CD4-positive, alpha-beta memory T cell (primary cell): ENCODE data around the gene AKT3. TPM values are rescaled to one million over a fixed set of nuclear protein-coding genes. Genes with fewer than 3 reads are reported as not detected.

Experiments
- CTCF ChIA-PET: fragments of 350-600 bp; sonication (Branson Sonifier 250); formaldehyde crosslinking; loops from one replicate; lab custom pipeline; 2021; ENCODE audit warnings: inconsistent platforms; ENCODE audit not compliant: partially characterized antibody; lab: Charles Lee
- POLR2A ChIA-PET: fragments of 350-600 bp; sonication (Branson Sonifier 250); formaldehyde crosslinking; loops from one replicate; lab custom pipeline; 2021; ENCODE audit not compliant: partially characterized antibody; lab: Charles Lee
- DNase-seq, 5 donors: peaks; one replicate each; pipeline versions ENCODE4 v3.0.0 to v3.0.0-alpha.2; 2020 to 2022; ENCODE audit warnings: mixed read lengths in 1 of 5
- H3K27ac ChIP-seq: one replicate; pipeline ENCODE4 v1.7.0; 2013; ENCODE audit warnings: low read depth, low read length
- H3K27me3 ChIP-seq: 2 replicates; pipeline ENCODE4 v1.7.0; 2013; ENCODE audit warnings: mild to moderate bottlenecking, low read length, moderate library complexity; ENCODE audit not compliant: insufficient read depth
- H3K36me3 ChIP-seq: 2 replicates; pipeline ENCODE4 v1.7.0; 2013; ENCODE audit warnings: mild to moderate bottlenecking, low read length, moderate library complexity; ENCODE audit not compliant: insufficient read depth
- H3K4me1 ChIP-seq: 2 replicates; pipeline ENCODE4 v1.7.0; 2013; ENCODE audit warnings: mild to moderate bottlenecking, low read length, moderate library complexity; ENCODE audit not compliant: insufficient read depth
- H3K4me3 ChIP-seq, 2 donors: one replicate each; pipeline ENCODE4 v1.7.0; 2013; ENCODE audit warnings: low read length in 2 of 2, mild to moderate bottlenecking in 1 of 2
- H3K9me3 ChIP-seq, 2 donors: one replicate each; pipeline ENCODE4 v1.7.0; 2013; ENCODE audit warnings: low read length in 2 of 2, control low read depth in 1 of 2; ENCODE audit not compliant: control insufficient read depth in 1 of 2
- H3K27ac Mint-ChIP-seq, 7 donors: one replicate each; pipeline ENCODE4 v1.8.0; 2020 to 2021; ENCODE audit warnings: mixed read lengths in 7 of 7, mild to moderate bottlenecking in 6 of 7, inconsistent platforms in 3 of 7, moderate library complexity in 3 of 7
- H3K27me3 Mint-ChIP-seq, 2 donors: one replicate each; pipeline ENCODE4 v1.8.0; 2020 to 2021; ENCODE audit warnings: mixed read lengths in 2 of 2
- H3K36me3 Mint-ChIP-seq, 2 donors: one replicate each; pipeline ENCODE4 v1.8.0; 2020 to 2021; ENCODE audit warnings: mixed read lengths in 2 of 2, inconsistent platforms in 1 of 2, mild to moderate bottlenecking in 1 of 2
- H3K4me1 Mint-ChIP-seq, 4 donors: one replicate each; pipeline ENCODE4 v1.8.0; 2020 to 2021; ENCODE audit warnings: mixed read lengths in 4 of 4, mild to moderate bottlenecking in 1 of 4
- H3K4me3 Mint-ChIP-seq, 8 donors: one replicate each; pipeline ENCODE4 v1.8.0; 2020 to 2021; ENCODE audit warnings: mixed read lengths in 8 of 8, mild to moderate bottlenecking in 7 of 8, moderate library complexity in 6 of 8, inconsistent platforms in 3 of 8
- H3K9me3 Mint-ChIP-seq, 8 donors: one replicate each; pipeline ENCODE4 v1.8.0; 2020 to 2021; ENCODE audit warnings: mixed read lengths in 8 of 8, mild to moderate bottlenecking in 5 of 8, inconsistent platforms in 3 of 8, moderate library complexity in 1 of 8
- intact Hi-C: fragments of 100-400 bp; cut with micrococcal nuclease; formaldehyde crosslinking; loops from one replicate; pipeline ENCODE4 v1.15.1; 2023
- polyA plus RNA-seq, 2 donors: library from polyadenylated mRNA; unstranded; fragments of 300-500 nt; fragmentation: Illumina TruSeq; gene quantifications; one replicate each; pipeline ENCODE4 v1.2.3, GENCODE V29; 2021
- total RNA-seq, 2 experiments: library from RNA; stranded (reverse); gene quantifications; one replicate each; pipeline ENCODE4 v1.2.3, GENCODE V29; 2021

Gene AKT3
- total and polyA plus RNA-seq, 4 experiments from 2014 or later = 0.56 to 152 (median 77.1) TPM

- H3K4me3 Mint-ChIP-seq = no peak overlapping the region
- H3K4me1 Mint-ChIP-seq = peaks cover 0 to 12% (median 12%) of the 10 kb centered on the region in 4 donors
- H3K4me1 ChIP-seq = no peaks in the 10 kb centered on the region
- ChIA-PET CTCF (interaction anchor here (1.2 kb wide), 1 partner anchor 29 kb away, joined by 4 read pairs; no protein-coding TSS in a partner anchor), POLR2A (no interaction called here)
- peak overlapping the region in 6 of 7 donors; percentile 57 to 81 (median 66) for H3K27ac Mint-ChIP-seq
- H3K36me3 ChIP-seq = peaks cover 14% of the 10 kb centered on the region
- H3K4me3 ChIP-seq = no peak overlapping the region
- no peaks in the 10 kb centered on the region for H3K9me3 ChIP-seq
- H3K27me3 ChIP-seq = no peaks in the 10 kb centered on the region
- DNase-seq = no peak
- intact Hi-C loops = no loop called here
- no peak overlapping the region for H3K27ac ChIP-seq
- H3K9me3 Mint-ChIP-seq = no peaks in the 10 kb centered on the region
- H3K27me3 Mint-ChIP-seq = no peaks in the 10 kb centered on the region
- peaks cover 51 to 74% of the 10 kb centered on the region in 2 donors for H3K36me3 Mint-ChIP-seq
These were observed 343.9 kb downstream of the AKT3 start for GRCh38 chr1:243505986-243506689.

- Histone ChIP-seq H3K9me3 (no peaks in the 10 kb centered on the region), H3K4me3 (no peak overlapping the region), H3K27me3 (no peaks in the 10 kb centered on the region), H3K4me1 (no peaks in the 10 kb centered on the region), H3K27ac (no peak overlapping the region), H3K36me3 (peaks cover 8% of the 10 kb centered on the region)
- H3K9me3 Mint-ChIP-seq = no peaks in the 10 kb centered on the region
- H3K27ac Mint-ChIP-seq = peak overlapping the region in 1 of 7 donors; percentile 15
- ChIA-PET CTCF (interaction anchor here (0.8 kb wide), 1 partner anchor 770 kb away, joined by 3 read pairs; no protein-coding TSS in a partner anchor), POLR2A (interaction anchor here (0.7 kb wide), 1 partner anchor 805 kb away, joined by 3 read pairs; no protein-coding TSS in a partner anchor)
- H3K4me3 Mint-ChIP-seq = no peak overlapping the region
- intact Hi-C loops = no loop called here
- peaks cover 51 to 67% of the 10 kb centered on the region in 2 donors for H3K36me3 Mint-ChIP-seq
- H3K4me1 Mint-ChIP-seq = peaks cover 0 to 13% (median 6%) of the 10 kb centered on the region in 4 donors
- no peaks in the 10 kb centered on the region for H3K27me3 Mint-ChIP-seq
- DNase-seq = no peak
These were observed 346.9 kb downstream of the AKT3 start for GRCh38 chr1:243503155-243503554.

DNA sequence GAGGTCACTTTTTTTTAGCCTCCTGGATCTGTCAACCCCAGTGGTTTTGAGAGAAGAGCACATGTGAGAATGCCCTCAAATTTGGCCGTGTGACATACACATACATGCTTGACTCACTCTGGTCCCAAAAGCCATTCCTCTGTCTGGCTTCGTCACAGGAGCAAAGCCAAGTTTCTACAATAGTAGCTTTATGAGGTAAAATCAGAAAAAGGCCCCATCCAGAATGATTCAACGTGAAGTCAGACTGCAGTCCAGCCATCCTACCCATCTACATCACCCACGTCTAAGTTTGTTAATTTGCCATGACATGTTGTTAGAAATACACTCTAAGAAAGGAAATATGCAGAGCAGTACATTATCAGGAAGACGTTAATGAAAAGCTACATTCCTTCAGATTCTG is 349.0 kb downstream of the AKT3 start:
- no peak for DNase-seq
- H3K36me3 ChIP-seq = peaks cover 4% of the 10 kb centered on the region
- H3K9me3 ChIP-seq = no peaks in the 10 kb centered on the region
- H3K36me3 Mint-ChIP-seq = peaks cover 50 to 63% of the 10 kb centered on the region in 2 donors
- H3K27ac ChIP-seq = no peak overlapping the region
- H3K27ac Mint-ChIP-seq = peak overlapping the region in 2 of 7 donors; percentile 0 to 43
- peaks cover 0 to 1% (median 0%) of the 10 kb centered on the region in 8 donors for H3K9me3 Mint-ChIP-seq
- H3K4me3 Mint-ChIP-seq = no peak overlapping the region
- POLR2A ChIA-PET = no interaction called here
- H3K4me3 ChIP-seq = no peak overlapping the region
- no peaks in the 10 kb centered on the region for H3K27me3 ChIP-seq
- no peaks in the 10 kb centered on the region for H3K4me1 ChIP-seq
- CTCF ChIA-PET = interaction anchor here (1.2 kb wide), 1 partner anchor 9 kb away, joined by 3 read pairs; no protein-coding TSS in a partner anchor
- no peaks in the 10 kb centered on the region for H3K27me3 Mint-ChIP-seq
- peaks cover 2 to 9% (median 4%) of the 10 kb centered on the region in 4 donors for H3K4me1 Mint-ChIP-seq
- intact Hi-C loops = no loop called here

DNA sequence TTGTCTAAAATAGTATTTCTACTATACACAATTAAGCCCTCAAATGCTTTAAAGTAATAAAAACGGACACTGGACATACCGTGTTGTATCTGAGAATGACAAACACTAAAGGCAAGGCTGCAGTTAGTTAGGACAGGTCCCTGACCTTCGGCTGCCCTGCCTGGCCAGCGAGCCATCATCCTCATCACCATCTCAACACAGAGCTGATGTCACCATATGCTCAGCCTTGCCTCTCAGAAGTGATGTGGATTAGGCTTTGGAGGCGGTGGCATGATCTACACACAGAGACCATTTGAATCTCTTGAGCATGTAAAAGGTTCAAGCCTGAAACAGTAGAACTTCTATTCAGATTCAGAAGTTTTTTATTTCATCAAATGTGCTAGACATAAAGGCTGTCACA is 349.5 kb downstream of the AKT3 start:
- no peaks in the 10 kb centered on the region for H3K4me1 ChIP-seq

DNA sequence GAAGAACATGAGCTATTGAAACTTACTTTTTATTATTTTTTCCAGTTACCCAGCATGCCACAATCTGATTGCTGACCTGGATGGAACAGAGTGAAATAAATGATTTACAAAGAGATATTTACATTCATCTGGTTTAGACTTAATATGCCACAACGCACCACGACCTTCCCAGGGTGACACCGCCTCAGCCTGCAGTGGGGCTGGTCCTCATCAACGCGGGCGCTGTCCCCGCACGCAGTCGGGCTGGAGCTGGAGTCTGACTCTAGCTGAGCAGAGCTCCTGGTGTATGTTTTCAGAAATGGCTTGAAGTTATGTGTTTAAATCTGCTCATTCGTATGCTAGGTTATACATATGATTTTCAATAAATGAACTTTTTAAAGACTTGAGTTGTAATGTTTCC is 350.3 kb downstream of the AKT3 start:
- Mint-ChIP-seq H3K4me3 (no peak overlapping the region), H3K27me3 (no peaks in the 10 kb centered on the region), H3K4me1 (peaks cover 0 to 9% (median 4%) of the 10 kb centered on the region in 4 donors), H3K27ac (no peak overlapping the region), H3K36me3 (peaks cover 38 to 54% of the 10 kb centered on the region in 2 donors), H3K9me3 (peaks cover 0 to 1% (median 0%) of the 10 kb centered on the region in 8 donors)
- intact Hi-C loops = no loop called here
- ChIA-PET POLR2A (no interaction called here), CTCF (no interaction called here)
- no peaks in the 10 kb centered on the region for H3K36me3 ChIP-seq
- no peak overlapping the region for H3K4me3 ChIP-seq
- no peaks in the 10 kb centered on the region for H3K27me3 ChIP-seq
- no peak for DNase-seq
- H3K9me3 ChIP-seq = no peaks in the 10 kb centered on the region
- H3K4me1 ChIP-seq = no peaks in the 10 kb centered on the region
- no peak overlapping the region for H3K27ac ChIP-seq

More for the DNA sequence above, 349.5 kb downstream of the AKT3 start:
- Mint-ChIP-seq H3K4me3 (no peak overlapping the region), H3K27ac (no peak overlapping the region), H3K9me3 (peaks cover 0 to 1% (median 0%) of the 10 kb centered on the region in 8 donors), H3K27me3 (no peaks in the 10 kb centered on the region), H3K4me1 (peaks cover 0 to 9% (median 4%) of the 10 kb centered on the region in 4 donors), H3K36me3 (peaks cover 45 to 61% of the 10 kb centered on the region in 2 donors)
- H3K27me3 ChIP-seq = no peaks in the 10 kb centered on the region
- intact Hi-C loops = no loop called here
- POLR2A ChIA-PET = no interaction called here
- no peak for DNase-seq
- no peak overlapping the region for H3K4me3 ChIP-seq
- CTCF ChIA-PET = no interaction called here
- H3K27ac ChIP-seq = no peak overlapping the region
- H3K9me3 ChIP-seq = no peaks in the 10 kb centered on the region
- peaks cover 4% of the 10 kb centered on the region for H3K36me3 ChIP-seq

- Mint-ChIP-seq H3K36me3 (peaks cover 33 to 55% of the 10 kb centered on the region in 2 donors), H3K27ac (peak overlapping the region in 1 of 7 donors; percentile 46), H3K27me3 (no peaks in the 10 kb centered on the region), H3K9me3 (peaks cover 0 to 1% (median 0%) of the 10 kb centered on the region in 8 donors), H3K4me3 (no peak overlapping the region), H3K4me1 (peaks cover 0 to 9% (median 4%) of the 10 kb centered on the region in 4 donors)
- ChIA-PET POLR2A (no interaction called here), CTCF (no interaction called here)
- H3K27ac ChIP-seq = no peak overlapping the region
- H3K27me3 ChIP-seq = no peaks in the 10 kb centered on the region
- no peaks in the 10 kb centered on the region for H3K36me3 ChIP-seq
- no peaks in the 10 kb centered on the region for H3K4me1 ChIP-seq
- DNase-seq = no peak
- intact Hi-C loops = no loop called here
- no peaks in the 10 kb centered on the region for H3K9me3 ChIP-seq
- H3K4me3 ChIP-seq = no peak overlapping the region
These were observed 350.8 kb downstream of the AKT3 start for GRCh38 chr1:243499248-243499647.

DNA sequence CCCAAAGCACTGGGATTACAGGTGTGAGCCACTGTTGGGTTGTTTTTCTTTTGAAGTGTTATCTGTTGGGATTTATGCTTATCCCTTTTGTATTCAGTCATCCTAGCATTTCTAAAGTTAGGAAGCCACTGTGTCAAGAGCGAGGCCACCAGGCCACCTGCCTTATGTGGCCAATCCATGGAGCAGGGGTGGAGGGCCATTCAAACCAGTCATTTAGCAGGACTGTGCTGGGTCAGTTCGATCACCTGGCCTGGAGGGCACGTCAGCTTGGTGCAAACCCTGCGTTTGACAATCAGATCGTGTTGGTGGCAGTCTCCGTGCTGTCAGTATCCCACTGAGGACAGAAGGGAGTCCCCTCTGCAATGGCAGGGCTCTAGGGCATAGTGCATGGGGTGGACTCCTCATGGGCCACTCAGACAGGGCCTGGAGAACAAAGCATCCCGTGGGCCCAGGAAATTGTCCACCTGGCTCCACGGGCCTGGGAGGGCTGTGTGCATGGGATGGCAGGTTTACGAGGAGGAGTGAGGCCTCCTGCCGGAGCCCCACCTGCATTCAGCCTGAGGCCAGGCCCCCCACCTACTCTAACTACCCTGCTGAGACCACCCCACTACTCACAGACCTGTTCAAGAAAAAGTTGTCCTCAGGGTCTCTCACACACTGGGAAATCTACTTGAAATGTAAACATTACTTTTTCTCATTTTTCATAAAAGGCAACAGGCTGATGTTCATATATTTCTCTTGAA is 351.9 kb downstream of the AKT3 start:
- no peak for DNase-seq
- H3K9me3 ChIP-seq = no peaks in the 10 kb centered on the region
- intact Hi-C loops = no loop called here
- no peak overlapping the region for H3K4me3 Mint-ChIP-seq
- CTCF ChIA-PET = no interaction called here
- no peaks in the 10 kb centered on the region for H3K27me3 ChIP-seq
- H3K36me3 Mint-ChIP-seq = peaks cover 25 to 45% of the 10 kb centered on the region in 2 donors
- peaks cover 0 to 1% (median 0%) of the 10 kb centered on the region in 8 donors for H3K9me3 Mint-ChIP-seq
- H3K27me3 Mint-ChIP-seq = no peaks in the 10 kb centered on the region
- no peak overlapping the region for H3K27ac ChIP-seq
- no peaks in the 10 kb centered on the region for H3K4me1 ChIP-seq
- POLR2A ChIA-PET = no interaction called here
- peak overlapping the region in 1 of 7 donors; percentile 46 for H3K27ac Mint-ChIP-seq
- H3K4me3 ChIP-seq = no peak overlapping the region
- peaks cover 4 to 9% (median 5%) of the 10 kb centered on the region in 4 donors for H3K4me1 Mint-ChIP-seq
- no peaks in the 10 kb centered on the region for H3K36me3 ChIP-seq
